Bronchial epithelial cell (primary cell): ENCODE data around the gene CGB5. TPM values are rescaled to one million over a fixed set of nuclear protein-coding genes. Genes with fewer than 3 reads are reported as not detected.
"Not testable (repeated sequence)": the region's sequence is repeated elsewhere in the genome, so short reads cannot be mapped to it uniquely, and the experiment has no call there.

Experiments used
- DNase-seq: peaks from one replicate; pipeline ENCODE4 v3.0.0-alpha.2; 2010; ENCODE audit warnings: low read depth
- FAIRE-seq: peaks from 2 replicates; lab custom pipeline; 2011; peaks lifted over from hg19 to GRCh38; lab: Jason Lieb, UNC
- H3K27me3 ChIP-seq: 2 replicates; pipeline ENCODE4 v1.5.1; 2011; ENCODE audit warnings: low read length; ENCODE audit not compliant: control insufficient read depth, insufficient read depth
- H3K36me3 ChIP-seq: 2 replicates; pipeline ENCODE4 v1.5.1; 2011; ENCODE audit warnings: low read length; ENCODE audit not compliant: control insufficient read depth, insufficient read depth
- H3K4me3 ChIP-seq: 2 replicates; pipeline ENCODE4 v1.5.1; 2011; ENCODE audit warnings: mild to moderate bottlenecking, low read depth, low read length, control low read depth
- CTCF ChIP-seq: IDR thresholded peaks from 2 replicates; pipeline ENCODE4 v1.5.1; 2011; ENCODE audit warnings: mild to moderate bottlenecking, moderate library complexity, low read length, control low read depth, inconsistent platforms; ENCODE audit not compliant: insufficient read depth, severe bottlenecking
- total RNA-seq: library from RNA; depleted of rRNA; stranded (reverse); fragments of >200 nt; gene quantifications from 2 replicates; pipeline ENCODE4 v1.2.1, GENCODE V29; 2014

CGB5 gene
- total RNA-seq, 1 donor from 2014 or later, result 0.26 TPM

- peak; percentile 24 for TF ChIP-seq CTCF
- not testable (repeated sequence) for H3K36me3 ChIP-seq, H3K4me3 ChIP-seq, H3K27me3 ChIP-seq, DNase-seq, FAIRE-seq
Observed at GRCh38 chr19:49031642-49032301, 11.9 kb upstream of the CGB5 start, which contains the start of gene CGB2. TSS of gene CGB2 (plus strand) at chr19:49031890. CDS start at chr19:49032096, 206 bp downstream.

- not testable (repeated sequence) for H3K36me3 ChIP-seq, H3K4me3 ChIP-seq, DNase-seq, FAIRE-seq, H3K27me3 ChIP-seq
- TF ChIP-seq CTCF, result peak; percentile 47
Observed at GRCh38 chr19:49036815-49037214, 6.8 kb upstream of the CGB5 start, which contains the start of gene CGB1. TSS of gene CGB1 (minus strand) at chr19:49036895. CDS start at chr19:49036711, 184 bp downstream.

- FAIRE-seq, H3K4me3 ChIP-seq, DNase-seq, H3K36me3 ChIP-seq, H3K27me3 ChIP-seq: not testable (repeated sequence)
Observed at GRCh38 chr19:49038111-49038510, 5.5 kb upstream of the CGB5 start.

- H3K36me3 ChIP-seq, FAIRE-seq, H3K4me3 ChIP-seq, H3K27me3 ChIP-seq: not testable (repeated sequence)
- DNase-seq, result peak; percentile 50
Observed at GRCh38 chr19:49038557-49039276, 4.9 kb upstream of the CGB5 start.

GRCh38 chr19:49039736-49040135, 3.9 kb upstream of the CGB5 start:
- H3K36me3 ChIP-seq, DNase-seq, H3K4me3 ChIP-seq, FAIRE-seq, H3K27me3 ChIP-seq: not testable (repeated sequence)

- Histone ChIP-seq H3K27me3 (no peaks in the 10 kb centered on the region), H3K36me3 (no peaks in the 10 kb centered on the region), H3K4me3 (no peak overlapping the region)
- DNase-seq (peak; percentile 66), FAIRE-seq (no peak)
- TF ChIP-seq CTCF, result no peak
Observed at GRCh38 chr19:49042177-49042576, 1.5 kb upstream of the CGB5 start.

GRCh38 chr19:49042666-49043065, 982 bp upstream of the CGB5 start:
- FAIRE-seq, DNase-seq, H3K36me3 ChIP-seq, H3K27me3 ChIP-seq, H3K4me3 ChIP-seq: not testable (repeated sequence)

- not testable (repeated sequence) for H3K36me3 ChIP-seq, FAIRE-seq, H3K4me3 ChIP-seq, H3K27me3 ChIP-seq, DNase-seq
Observed at GRCh38 chr19:49049011-49049410, 5.4 kb downstream of the CGB5 start, which contains the start of gene CGB8. TSS of gene CGB8 (minus strand) at chr19:49049111. CDS start at chr19:49048739, 372 bp downstream.

GRCh38 chr19:49049834-49050233, 6.2 kb downstream of the CGB5 start:
- not testable (repeated sequence) for H3K36me3 ChIP-seq, DNase-seq, FAIRE-seq, H3K4me3 ChIP-seq, H3K27me3 ChIP-seq

- not testable (repeated sequence) for H3K36me3 ChIP-seq, H3K27me3 ChIP-seq, H3K4me3 ChIP-seq, FAIRE-seq
- peak; percentile 83 for DNase-seq
Observed at GRCh38 chr19:49050376-49051033, 6.9 kb downstream of the CGB5 start.
